Prostate gland (tissue), 2 donors: ENCODE measurements around the gene CNTNAP2.

Source experiments
- POLR2A ChIP-seq: fragments of 450-650 bp; IDR thresholded peaks from one replicate; pipeline ENCODE4 v1.6.1; 2016; ENCODE audit warnings: antibody characterized with exemption, mild to moderate bottlenecking
- POLR2AphosphoS5 ChIP-seq: sonication (generic); formaldehyde crosslinking; IDR thresholded peaks from one replicate; pipeline ENCODE4 v1.6.1; 2017; ENCODE audit warnings: antibody characterized with exemption
- TF ChIP-seq, protein P1 (sequence below), 4 experiments: fragments of 200-600 bp in 2 of 4; fragments of 450-650 bp in 2 of 4; sonication (generic) in 2 of 4; IDR thresholded peaks; 1 replicate in 3 of 4; 2 replicates in 1 of 4; pipeline ENCODE4 v1.5.1; 2016 to 2019; ENCODE audit warnings: antibody characterized with exemption in 4 of 4, mild to moderate bottlenecking in 2 of 4, moderate library complexity in 2 of 4

GRCh38 chr7:147707926-147708325, 1591.3 kb downstream of the CNTNAP2 start:
- TF ChIP-seq POLR2A: no peak
- TF ChIP-seq, protein P1, sequence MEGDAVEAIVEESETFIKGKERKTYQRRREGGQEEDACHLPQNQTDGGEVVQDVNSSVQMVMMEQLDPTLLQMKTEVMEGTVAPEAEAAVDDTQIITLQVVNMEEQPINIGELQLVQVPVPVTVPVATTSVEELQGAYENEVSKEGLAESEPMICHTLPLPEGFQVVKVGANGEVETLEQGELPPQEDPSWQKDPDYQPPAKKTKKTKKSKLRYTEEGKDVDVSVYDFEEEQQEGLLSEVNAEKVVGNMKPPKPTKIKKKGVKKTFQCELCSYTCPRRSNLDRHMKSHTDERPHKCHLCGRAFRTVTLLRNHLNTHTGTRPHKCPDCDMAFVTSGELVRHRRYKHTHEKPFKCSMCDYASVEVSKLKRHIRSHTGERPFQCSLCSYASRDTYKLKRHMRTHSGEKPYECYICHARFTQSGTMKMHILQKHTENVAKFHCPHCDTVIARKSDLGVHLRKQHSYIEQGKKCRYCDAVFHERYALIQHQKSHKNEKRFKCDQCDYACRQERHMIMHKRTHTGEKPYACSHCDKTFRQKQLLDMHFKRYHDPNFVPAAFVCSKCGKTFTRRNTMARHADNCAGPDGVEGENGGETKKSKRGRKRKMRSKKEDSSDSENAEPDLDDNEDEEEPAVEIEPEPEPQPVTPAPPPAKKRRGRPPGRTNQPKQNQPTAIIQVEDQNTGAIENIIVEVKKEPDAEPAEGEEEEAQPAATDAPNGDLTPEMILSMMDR (IDR thresholded peaks at IDR 0.05): no peak
- no peak for TF ChIP-seq POLR2AphosphoS5
